PC-3 (cell line): ENCODE measurements around the gene ACOXL. TPM values are rescaled to one million over a fixed set of nuclear protein-coding genes. Genes with fewer than 3 reads are reported as not detected.

Source experiments
- ATAC-seq: fragments of 200-7000 bp; cut with Tn5 transposase; 2 replicates; pipeline ENCODE4 v1.9.1; 2020; ENCODE audit warnings: mild to moderate bottlenecking, moderate library complexity
- BruUV-seq: library from RNA; stranded (reverse); fragments of 400-500 nt; replicated peaks from 2 replicates; lab custom pipeline; 2021; lab: Mats Ljungman, UMichigan
- CTCF ChIA-PET: fragments of 300-600 bp; sonication (Branson Sonifier 250); formaldehyde crosslinking; loops from one replicate; lab custom pipeline; 2022; ENCODE audit warnings: antibody characterized with exemption; lab: Charles Lee
- POLR2A ChIA-PET: fragments of 300-600 bp; sonication (Branson Sonifier 250); formaldehyde crosslinking; loops from one replicate; lab custom pipeline; 2022; ENCODE audit warnings: antibody characterized with exemption; ENCODE audit not compliant: unreplicated experiment; lab: Charles Lee
- DNase-seq: peaks from one replicate; pipeline ENCODE4 v3.0.0-alpha.2; 2015
- H2AFZ ChIP-seq: fragments of 300-600 bp; sonication (generic); 2 replicates; pipeline ENCODE4 v1.6.0; 2016; ENCODE audit warnings: antibody characterized with exemption, low read length
- H3F3A ChIP-seq: fragments of 300-600 bp; sonication (generic); one replicate; pipeline ENCODE4 v1.6.0; 2017; ENCODE audit warnings: antibody characterized with exemption, low read length, control low read depth, mild to moderate bottlenecking; ENCODE audit not compliant: unreplicated experiment
- H3K27ac ChIP-seq: fragments of 300-600 bp; sonication (generic); 2 replicates; pipeline ENCODE4 v1.5.1; 2016; ENCODE audit warnings: mild to moderate bottlenecking, low read length
- H3K27me3 ChIP-seq: fragments of 300-600 bp; sonication (generic); 2 replicates; pipeline ENCODE4 v1.6.1; 2016; ENCODE audit warnings: low read length, mixed read lengths
- H3K36me3 ChIP-seq: fragments of 300-600 bp; sonication (generic); 2 replicates; pipeline ENCODE4 v1.6.1; 2016; ENCODE audit warnings: low read depth, mixed run types, low read length, mixed read lengths
- H3K4me1 ChIP-seq: fragments of 300-600 bp; sonication (generic); 2 replicates; pipeline ENCODE4 v1.5.1; 2016; ENCODE audit warnings: low read length; ENCODE audit not compliant: insufficient read depth
- H3K4me2 ChIP-seq: fragments of 300-600 bp; sonication (generic); 2 replicates; pipeline ENCODE4 v1.6.0; 2016; ENCODE audit warnings: low read length
- H3K4me3 ChIP-seq: fragments of 300-600 bp; sonication (generic); 2 replicates; pipeline ENCODE4 v1.5.1; 2016; ENCODE audit warnings: mild to moderate bottlenecking, low read length, mixed read lengths
- H3K79me2 ChIP-seq: fragments of 300-600 bp; sonication (generic); 2 replicates; pipeline ENCODE4 v1.6.1; 2017; ENCODE audit warnings: low read length, mixed read lengths
- H3K9ac ChIP-seq: fragments of 300-600 bp; sonication (generic); 2 replicates; pipeline ENCODE4 v1.6.0; 2016; ENCODE audit warnings: mild to moderate bottlenecking, low read length
- H3K9me2 ChIP-seq: fragments of 300-600 bp; sonication (generic); replicated peaks from 2 replicates; pipeline ENCODE4 v1.6.1; 2016; ENCODE audit warnings: mixed run types, low read length, mixed read lengths
- H3K9me3 ChIP-seq: fragments of 300-600 bp; sonication (generic); 2 replicates; pipeline ENCODE4 v1.6.1; 2016; ENCODE audit warnings: low read length, mixed read lengths
- H4K20me1 ChIP-seq: fragments of 300-600 bp; sonication (generic); 2 replicates; pipeline ENCODE4 v1.6.1; 2016; ENCODE audit warnings: low read length, mixed read lengths
- CTCF ChIP-seq: fragments of 300-600 bp; sonication (generic); conservative IDR thresholded peaks from 2 replicates; pipeline ENCODE4 v1.5.1; 2017; ENCODE audit warnings: antibody characterized with exemption, low read depth, mild to moderate bottlenecking, low read length
- EZH2 ChIP-seq: fragments of 300-600 bp; sonication (generic); IDR thresholded peaks from one replicate; pipeline ENCODE4 v1.6.1; 2017; ENCODE audit warnings: antibody characterized with exemption, mild to moderate bottlenecking, low read length; ENCODE audit not compliant: unreplicated experiment
- EZH2phosphoT487 ChIP-seq: fragments of 300-600 bp; sonication (generic); IDR thresholded peaks from 2 replicates; pipeline ENCODE4 v1.6.1; 2018; ENCODE audit warnings: mild to moderate bottlenecking, antibody characterized with exemption, low read length, borderline replicate concordance
- intact Hi-C: fragments of 100-400 bp; cut with micrococcal nuclease; formaldehyde crosslinking; loops from 2 replicates; pipeline ENCODE4 v1.9.0; 2023
- total RNA-seq: library from RNA; depleted of rRNA; stranded (reverse); fragments of >200 nt; gene quantifications from 2 replicates; pipeline ENCODE4 v1.2.3, GENCODE V29; 2014

ACOXL gene
- total RNA-seq, 1 experiment from 2014 or later: 16.3 TPM

DNA sequence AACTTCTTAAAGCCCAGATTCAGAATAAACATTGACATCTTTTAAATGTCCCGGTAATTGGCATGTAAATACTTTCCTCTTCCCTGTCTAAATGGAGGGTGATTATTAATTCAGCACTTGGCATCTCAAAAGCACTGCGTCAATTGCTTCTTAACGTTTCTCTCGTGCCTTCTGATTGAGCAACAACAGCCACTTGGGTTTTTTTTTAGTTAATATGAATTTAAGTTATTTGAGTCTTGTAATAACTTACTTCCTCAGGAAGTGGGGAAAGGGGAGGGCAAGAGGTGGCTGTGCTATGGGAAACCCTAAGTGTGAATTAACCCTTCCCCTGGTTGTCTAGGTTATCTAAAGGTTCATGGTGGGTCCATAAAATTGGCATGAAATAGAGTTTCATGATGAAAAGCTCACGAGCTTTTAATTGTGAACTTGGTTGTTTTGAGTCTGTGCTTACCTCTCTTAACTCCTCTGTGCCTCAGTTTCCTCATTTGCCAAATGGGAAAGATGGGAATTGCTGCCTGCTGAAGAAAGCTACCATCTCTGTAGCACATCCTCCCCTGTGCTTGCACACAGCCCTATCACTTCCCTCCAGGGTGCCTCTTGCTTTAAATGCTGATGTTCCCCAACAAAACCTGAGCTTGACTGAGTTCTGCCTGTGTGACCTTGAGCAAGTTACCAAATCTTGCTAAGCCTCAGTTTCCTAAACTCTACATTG is 262.0 kb downstream of the ACOXL start:
- H3K79me2 ChIP-seq: no peaks in the 10 kb centered on the region
- no peaks in the 10 kb centered on the region for H3K4me1 ChIP-seq
- no peak overlapping the region for H3K4me2 ChIP-seq
- H2AFZ ChIP-seq: no peak overlapping the region
- H3K9me3 ChIP-seq: no peaks in the 10 kb centered on the region
- no peaks in the 10 kb centered on the region for H3F3A ChIP-seq
- H3K9me2 ChIP-seq: no peaks in the 10 kb centered on the region
- intact Hi-C loops: no loop called here
- TF ChIP-seq CTCF (no peak), EZH2 (no peak), EZH2phosphoT487 (no peak)
- no peak overlapping the region for H3K4me3 ChIP-seq
- H3K27ac ChIP-seq: no peak overlapping the region
- ChIA-PET CTCF (no interaction called here), POLR2A (no interaction called here)
- H3K9ac ChIP-seq: no peak overlapping the region
- DNase-seq (no peak), ATAC-seq (no peak)
- H3K36me3 ChIP-seq: no peaks in the 10 kb centered on the region
- no peaks in the 10 kb centered on the region for H3K27me3 ChIP-seq
- no peaks in the 10 kb centered on the region for H4K20me1 ChIP-seq
- BruUV-seq: no TSS peak

DNA sequence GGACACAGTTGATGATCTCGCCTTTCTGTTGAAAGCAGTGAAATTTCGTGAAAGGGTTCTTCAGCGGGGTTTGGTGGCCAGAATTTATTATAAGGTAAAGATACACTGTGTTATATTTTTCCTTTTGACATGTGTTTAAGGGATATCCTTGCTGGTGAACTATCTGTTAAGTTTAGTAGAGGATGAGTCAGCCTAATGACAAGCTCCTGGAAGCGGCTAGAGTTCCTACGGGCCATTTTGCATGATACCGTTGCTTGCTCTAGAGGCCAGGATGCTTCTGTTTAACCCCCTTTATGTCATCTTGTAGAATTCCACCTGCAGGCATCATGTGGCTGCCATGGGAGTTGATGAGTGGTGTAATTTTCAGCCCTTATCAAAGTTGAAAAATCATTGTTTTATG is 263.5 kb downstream of the ACOXL start:
- Histone ChIP-seq H3K4me3 (no peak overlapping the region), H3K9me2 (no peaks in the 10 kb centered on the region), H3K9ac (no peak overlapping the region), H3K36me3 (no peaks in the 10 kb centered on the region), H3K27ac (no peak overlapping the region), H3K27me3 (no peaks in the 10 kb centered on the region), H3K79me2 (no peaks in the 10 kb centered on the region), H3K4me2 (no peak overlapping the region), H4K20me1 (no peaks in the 10 kb centered on the region), H3F3A (no peaks in the 10 kb centered on the region), H3K9me3 (no peaks in the 10 kb centered on the region), H2AFZ (no peak overlapping the region), H3K4me1 (no peaks in the 10 kb centered on the region)
- no peak for TF ChIP-seq EZH2
- TF ChIP-seq EZH2phosphoT487: no peak
- TF ChIP-seq CTCF: no peak
- CTCF ChIA-PET: no interaction called here
- intact Hi-C loops: no loop called here
- POLR2A ChIA-PET: no interaction called here
- BruUV-seq: no TSS peak
- peak; percentile 72 for ATAC-seq
- no peak for DNase-seq

DNA sequence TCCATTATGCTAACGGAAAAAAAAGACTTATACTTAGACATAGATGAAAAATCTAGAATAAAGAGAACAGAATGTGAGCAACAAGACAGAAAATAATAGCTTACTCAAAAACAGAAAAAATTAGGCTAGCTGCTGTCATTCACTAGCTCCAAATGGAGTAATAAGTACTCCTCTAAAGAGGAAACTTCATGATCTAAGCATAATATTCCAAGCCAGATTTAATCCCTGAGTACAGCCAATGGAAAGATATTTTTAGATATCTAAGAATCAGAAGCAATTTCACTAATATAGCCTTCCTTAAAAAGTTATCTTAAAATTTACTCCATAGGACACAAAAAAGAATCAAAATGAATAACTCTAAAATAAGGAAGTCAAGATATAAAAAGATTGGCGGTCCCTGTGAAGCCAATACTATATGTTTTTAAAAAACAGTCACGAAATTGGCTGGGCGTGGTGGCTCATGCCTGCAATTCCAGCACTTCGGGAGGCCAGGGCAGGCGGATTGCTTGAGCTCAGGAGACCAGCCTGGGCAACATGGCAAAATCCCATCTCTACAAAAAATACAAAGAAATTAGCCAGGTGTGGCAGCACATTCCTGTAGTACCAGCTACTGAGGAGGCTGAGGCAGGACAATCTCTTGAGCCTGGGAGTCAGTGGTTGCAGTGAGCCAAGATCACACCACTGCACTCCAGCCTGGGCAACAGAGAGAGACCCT is 265.1 kb downstream of the ACOXL start:
- ChIA-PET POLR2A (no interaction called here), CTCF (no interaction called here)
- no peak overlapping the region for H3K9ac ChIP-seq
- H3K79me2 ChIP-seq: no peaks in the 10 kb centered on the region
- H3K4me3 ChIP-seq: no peak overlapping the region
- H2AFZ ChIP-seq: no peak overlapping the region
- no peaks in the 10 kb centered on the region for H4K20me1 ChIP-seq
- H3K27me3 ChIP-seq: no peaks in the 10 kb centered on the region
- intact Hi-C loops: no loop called here
- ATAC-seq (no peak), DNase-seq (no peak)
- H3K27ac ChIP-seq: no peak overlapping the region
- no peaks in the 10 kb centered on the region for H3K36me3 ChIP-seq
- BruUV-seq: no TSS peak
- TF ChIP-seq EZH2 (no peak), CTCF (no peak), EZH2phosphoT487 (no peak)
- H3K9me2 ChIP-seq: no peaks in the 10 kb centered on the region
- H3K4me2 ChIP-seq: no peak overlapping the region
- H3K4me1 ChIP-seq: no peaks in the 10 kb centered on the region
- H3F3A ChIP-seq: no peaks in the 10 kb centered on the region
- no peaks in the 10 kb centered on the region for H3K9me3 ChIP-seq
